H9 (cell line): Measurements from ENCODE around the gene IGF2R. TPM values are rescaled to one million over a fixed set of nuclear protein-coding genes. Genes with fewer than 3 reads are reported as not detected.

Source experiments
- DNase-seq: peaks from one replicate; pipeline ENCODE4 v3.0.0-alpha.2; 2017
- H2AFZ ChIP-seq: one replicate; pipeline ENCODE4 v1.6.1; 2013; ENCODE audit warnings: mild to moderate bottlenecking, low read length, control low read depth, moderate library complexity
- H2AK5ac ChIP-seq: 2 replicates; pipeline ENCODE4 v1.6.1; 2013; ENCODE audit warnings: low read length, control low read depth, mixed read lengths; ENCODE audit not compliant: insufficient read length
- H2BK120ac ChIP-seq: one replicate; pipeline ENCODE4 v1.6.1; 2013; ENCODE audit warnings: low read depth, mild to moderate bottlenecking, low read length, control low read depth, inconsistent platforms; ENCODE audit not compliant: poor library complexity, severe bottlenecking
- H2BK12ac ChIP-seq: 2 replicates; pipeline ENCODE4 v1.6.1; 2013; ENCODE audit warnings: low read length, control low read depth, mixed read lengths, low read depth; ENCODE audit not compliant: insufficient read length
- H2BK15ac ChIP-seq: 2 replicates; pipeline ENCODE4 v1.6.1; 2013; ENCODE audit warnings: low read depth, low read length, control low read depth
- H2BK20ac ChIP-seq: one replicate; pipeline ENCODE4 v1.6.1; 2013; ENCODE audit warnings: low read depth, mild to moderate bottlenecking, low read length, control low read depth, inconsistent platforms; ENCODE audit not compliant: poor library complexity, severe bottlenecking
- H2BK5ac ChIP-seq: 2 replicates; pipeline ENCODE4 v1.6.1; 2013; ENCODE audit warnings: low read length, control low read depth, mixed read lengths; ENCODE audit not compliant: insufficient read length
- H3K14ac ChIP-seq: 2 replicates; pipeline ENCODE4 v1.6.1; 2013; ENCODE audit warnings: low read length, control low read depth; ENCODE audit not compliant: insufficient read depth
- H3K18ac ChIP-seq: 2 replicates; pipeline ENCODE4 v1.6.1; 2013; ENCODE audit warnings: low read depth, mild to moderate bottlenecking, mixed read lengths, low read length, control low read depth; ENCODE audit not compliant: insufficient read length
- H3K23ac ChIP-seq: 2 replicates; pipeline ENCODE4 v1.6.1; 2013; ENCODE audit warnings: low read length, control low read depth, mixed read lengths, low read depth; ENCODE audit not compliant: insufficient read length
- H3K23me2 ChIP-seq: 2 replicates; pipeline ENCODE4 v1.6.1; 2013; ENCODE audit warnings: low read depth, mild to moderate bottlenecking, mixed read lengths, low read length, control low read depth; ENCODE audit not compliant: insufficient read length, poor library complexity, severe bottlenecking
- H3K27ac ChIP-seq: 2 replicates; pipeline ENCODE4 v1.5.1; 2013; ENCODE audit warnings: low read length, control low read depth, mixed read lengths, low read depth; ENCODE audit not compliant: insufficient read length
- H3K27me3 ChIP-seq: 2 replicates; pipeline ENCODE4 v1.6.1; 2013; ENCODE audit warnings: low read length, control low read depth, inconsistent platforms; ENCODE audit not compliant: insufficient read depth
- H3K4ac ChIP-seq: 2 replicates; pipeline ENCODE4 v1.6.1; 2013; ENCODE audit warnings: low read depth, mild to moderate bottlenecking, control low read depth, inconsistent platforms, low read length, moderate library complexity
- H3K4me1 ChIP-seq: 2 replicates; pipeline ENCODE4 v1.6.1; 2013; ENCODE audit warnings: low read length, control low read depth, inconsistent platforms; ENCODE audit not compliant: insufficient read depth
- H3K4me2 ChIP-seq: 2 replicates; pipeline ENCODE4 v1.6.1; 2013; ENCODE audit warnings: low read length, control low read depth, mixed read lengths; ENCODE audit not compliant: insufficient read length, insufficient read depth
- H3K56ac ChIP-seq: 2 replicates; pipeline ENCODE4 v1.6.1; 2013; ENCODE audit warnings: low read depth, mild to moderate bottlenecking, mixed read lengths, low read length, control low read depth; ENCODE audit not compliant: insufficient read length
- H3K79me1 ChIP-seq: 2 replicates; pipeline ENCODE4 v1.6.1; 2013; ENCODE audit warnings: low read depth, mild to moderate bottlenecking, moderate library complexity, low read length, control low read depth, inconsistent platforms; ENCODE audit not compliant: insufficient read depth, poor library complexity, severe bottlenecking
- H3K79me2 ChIP-seq: 2 replicates; pipeline ENCODE4 v1.6.1; 2013; ENCODE audit warnings: low read length, control low read depth, inconsistent platforms; ENCODE audit not compliant: insufficient read depth
- H3K9ac ChIP-seq: 2 replicates; pipeline ENCODE4 v1.6.1; 2013; ENCODE audit warnings: low read length, control low read depth, mixed read lengths; ENCODE audit not compliant: insufficient read length; ENCODE audit errors: extremely low read depth
- H3K9me3 ChIP-seq: one replicate; pipeline ENCODE4 v1.6.1; 2013; ENCODE audit warnings: low read depth, low read length, inconsistent platforms; ENCODE audit not compliant: control insufficient read depth
- H3T11ph ChIP-seq: one replicate; pipeline ENCODE4 v1.6.1; 2013; ENCODE audit warnings: mild to moderate bottlenecking, low read length, control low read depth, inconsistent platforms
- H4K20me1 ChIP-seq: one replicate; pipeline ENCODE4 v1.6.1; 2013; ENCODE audit not compliant: control insufficient read depth, insufficient read length, insufficient read depth
- H4K5ac ChIP-seq: 2 replicates; pipeline ENCODE4 v1.6.1; 2013; ENCODE audit warnings: low read depth, mild to moderate bottlenecking, mixed read lengths, low read length, control low read depth; ENCODE audit not compliant: insufficient read length
- H4K8ac ChIP-seq: replicated peaks from 2 replicates; pipeline ENCODE4 v1.6.1; 2013; ENCODE audit warnings: low read length, control low read depth, mixed read lengths, low read depth; ENCODE audit not compliant: insufficient read length
- H4K91ac ChIP-seq: 2 replicates; pipeline ENCODE4 v1.6.1; 2013; ENCODE audit warnings: low read depth, mild to moderate bottlenecking, moderate library complexity, mixed read lengths, low read length, control low read depth; ENCODE audit not compliant: insufficient read length
- H3K27ac Mint-ChIP-seq, 3 experiments: 2 replicates in 2 of 3; 3 replicates in 1 of 3; pipeline ENCODE4 v1.8.0; 2020 to 2021; ENCODE audit warnings: mixed read lengths in 3 of 3, mild to moderate bottlenecking in 1 of 3, moderate library complexity in 1 of 3
- H3K27me3 Mint-ChIP-seq: 2 replicates; pipeline ENCODE4 v1.8.0; 2021; ENCODE audit warnings: low read depth, mild to moderate bottlenecking, moderate library complexity, mixed read lengths
- H3K36me3 Mint-ChIP-seq, 3 experiments: 2 replicates in 2 of 3; 3 replicates in 1 of 3; pipeline ENCODE4 v1.8.0; 2020 to 2021; ENCODE audit warnings: low read depth in 3 of 3, mixed read lengths in 3 of 3; ENCODE audit not compliant: insufficient read depth in 1 of 3
- H3K4me1 Mint-ChIP-seq, 2 experiments: 2 replicates each; pipeline ENCODE4 v1.8.0; 2020; ENCODE audit warnings: mixed read lengths in 2 of 2
- H3K4me3 Mint-ChIP-seq, 2 experiments: 2 replicates in 1 of 2; 3 replicates in 1 of 2; pipeline ENCODE4 v1.8.0; 2020 to 2021; ENCODE audit warnings: mild to moderate bottlenecking in 2 of 2, mixed read lengths in 2 of 2, moderate library complexity in 1 of 2
- H3K9me3 Mint-ChIP-seq, 2 experiments: 2 replicates in 1 of 2; 3 replicates in 1 of 2; pipeline ENCODE4 v1.8.0; 2020; ENCODE audit warnings: mild to moderate bottlenecking in 2 of 2, mixed read lengths in 2 of 2, moderate library complexity in 1 of 2
- total RNA-seq: library from RNA; stranded (reverse); gene quantifications from 2 replicates; pipeline ENCODE4 v1.2.1, GENCODE V29; 2021
- TF ChIP-seq, protein P1 (sequence below): fragments of 200-600 bp; sonication (generic); conservative IDR thresholded peaks from 3 replicates; pipeline ENCODE4 v1.8.0; 2021; ENCODE audit warnings: antibody characterized with exemption, mild to moderate bottlenecking

Gene IGF2R
- total RNA-seq, 1 experiment from 2014 or later = 66.7 TPM

DNA sequence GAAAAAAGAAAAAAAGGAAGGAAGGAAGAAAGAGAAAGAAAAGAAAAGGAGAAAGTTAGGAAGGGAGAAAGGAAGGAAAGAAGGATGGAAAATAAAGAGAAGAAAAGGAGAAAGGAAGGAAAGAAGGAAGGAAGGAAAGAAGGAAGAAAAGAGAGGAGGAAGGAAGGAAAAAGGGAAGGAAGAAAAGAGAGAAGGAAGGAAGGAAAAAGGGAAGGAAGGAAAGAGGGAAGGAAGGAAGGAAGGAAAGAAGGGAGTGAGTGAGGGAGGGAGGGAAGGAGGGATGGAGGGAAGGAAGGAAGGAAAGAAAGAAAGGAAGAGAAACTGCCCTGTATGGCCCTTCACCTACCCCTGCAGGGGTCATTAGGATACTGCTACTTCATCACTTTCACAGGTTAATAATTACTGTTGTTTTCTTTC lies 12.9 kb upstream of the IGF2R start:
- Histone ChIP-seq H4K20me1 (no peaks in the 10 kb centered on the region), H3K4ac (no peak overlapping the region), H4K5ac (no peak overlapping the region), H3K9me3 (no peaks in the 10 kb centered on the region), H3K27ac (no peak overlapping the region), H2BK5ac (no peak overlapping the region), H3K23ac (no peak overlapping the region), H2BK120ac (no peak overlapping the region), H2AFZ (no peak overlapping the region), H3K79me2 (no peaks in the 10 kb centered on the region; the same call in 1 of the 2 replicates), H2AK5ac (no peak overlapping the region), H2BK20ac (no peak overlapping the region), H4K91ac (no peak overlapping the region), H3K18ac (no peak overlapping the region), H3K14ac (no peak overlapping the region), H3K4me1 (no peaks in the 10 kb centered on the region; the same call in 1 of the 2 replicates), H3K27me3 (no peaks in the 10 kb centered on the region; the same call in 1 of the 2 replicates), H3K79me1 (no peaks in the 10 kb centered on the region), H3K56ac (no peak overlapping the region), H3K23me2 (no peaks in the 10 kb centered on the region), H3T11ph (no peak overlapping the region), H2BK12ac (no peak overlapping the region), H2BK15ac (no peak overlapping the region), H3K4me2 (no peak overlapping the region), H4K8ac (no peak overlapping the region), H3K9ac (no peak overlapping the region)
- no peak for DNase-seq
- Mint-ChIP-seq H3K27ac (no peak overlapping the region; a peak in 1 of 7 replicates), H3K4me1 (peaks cover 14 to 15% of the 10 kb centered on the region in 2 experiments), H3K27me3 (peaks cover 7% of the 10 kb centered on the region), H3K4me3 (no peak overlapping the region; a peak in 1 of 5 replicates), H3K9me3 (no peaks in the 10 kb centered on the region), H3K36me3 (no peaks in the 10 kb centered on the region; a peak in 1 of 7 replicates)
- TF ChIP-seq, protein P1, sequence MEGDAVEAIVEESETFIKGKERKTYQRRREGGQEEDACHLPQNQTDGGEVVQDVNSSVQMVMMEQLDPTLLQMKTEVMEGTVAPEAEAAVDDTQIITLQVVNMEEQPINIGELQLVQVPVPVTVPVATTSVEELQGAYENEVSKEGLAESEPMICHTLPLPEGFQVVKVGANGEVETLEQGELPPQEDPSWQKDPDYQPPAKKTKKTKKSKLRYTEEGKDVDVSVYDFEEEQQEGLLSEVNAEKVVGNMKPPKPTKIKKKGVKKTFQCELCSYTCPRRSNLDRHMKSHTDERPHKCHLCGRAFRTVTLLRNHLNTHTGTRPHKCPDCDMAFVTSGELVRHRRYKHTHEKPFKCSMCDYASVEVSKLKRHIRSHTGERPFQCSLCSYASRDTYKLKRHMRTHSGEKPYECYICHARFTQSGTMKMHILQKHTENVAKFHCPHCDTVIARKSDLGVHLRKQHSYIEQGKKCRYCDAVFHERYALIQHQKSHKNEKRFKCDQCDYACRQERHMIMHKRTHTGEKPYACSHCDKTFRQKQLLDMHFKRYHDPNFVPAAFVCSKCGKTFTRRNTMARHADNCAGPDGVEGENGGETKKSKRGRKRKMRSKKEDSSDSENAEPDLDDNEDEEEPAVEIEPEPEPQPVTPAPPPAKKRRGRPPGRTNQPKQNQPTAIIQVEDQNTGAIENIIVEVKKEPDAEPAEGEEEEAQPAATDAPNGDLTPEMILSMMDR = no peak
